ENCODE results near the gene PHETA2. TPM values are rescaled to one million over a fixed set of nuclear protein-coding genes. Genes with fewer than 3 reads are reported as not detected.
"Not testable (repeated sequence)": the region's sequence is repeated elsewhere in the genome, so short reads cannot be mapped to it uniquely, and the experiment has no call there.

PHETA2 gene
- total and polyA plus RNA-seq, 5 donors, result 6.4 to 11.5 (median 7.6) TPM

DNA sequence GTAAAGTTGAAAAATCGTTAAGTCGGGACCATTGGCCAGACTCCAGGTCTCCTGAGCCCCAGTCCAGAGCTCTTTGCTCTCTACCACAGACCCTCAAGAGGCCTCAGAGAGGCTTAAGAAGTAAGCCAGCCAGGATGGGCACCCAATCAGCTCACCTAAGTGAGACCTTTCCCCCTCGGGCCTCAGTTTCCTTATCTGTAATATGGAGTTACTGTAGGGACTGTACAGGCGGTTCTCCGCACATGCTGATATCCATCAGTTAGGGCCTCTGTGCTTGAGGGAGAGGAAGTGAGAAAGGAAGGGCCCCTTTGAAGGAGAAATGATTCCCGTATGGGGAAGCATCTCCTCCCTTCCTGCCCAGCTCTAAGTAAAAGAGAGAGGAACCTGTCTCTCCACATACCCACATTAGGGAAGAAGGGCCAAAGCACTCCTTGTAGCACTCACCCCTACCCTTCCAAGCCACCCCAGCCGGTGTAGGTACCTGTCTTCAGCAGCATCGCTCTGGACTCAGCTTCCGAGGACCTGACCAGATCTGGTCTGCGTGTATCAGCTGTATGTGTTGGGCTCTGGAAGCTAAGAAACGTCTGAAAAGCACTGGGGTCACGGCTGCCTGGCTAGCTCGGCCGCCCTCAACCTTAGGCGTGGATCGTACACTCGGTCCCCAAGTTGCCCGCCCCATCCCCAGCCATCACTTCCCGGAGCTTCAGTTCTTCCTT lies 4.1 kb upstream of the PHETA2 start:
- intact Hi-C loops (cut with DNase I), result no loop called here
- 20% methylated on average over 19 of the region's 19 CpGs for WGBS
- peak overlapping the region; percentile 85 for H3K27ac ChIP-seq (ENCODE audit: low read length)
- no peaks in the 10 kb centered on the region for H3K27me3 ChIP-seq (ENCODE audit: control insufficient read depth, insufficient read depth)
- DNase-seq, result no peak
- H3K4me1 ChIP-seq (ENCODE audit: control insufficient read depth, insufficient read depth, low read length), result no peaks in the 10 kb centered on the region
- peak overlapping the region; percentile 63 for H3K4me3 ChIP-seq (ENCODE audit: low read length)
- no peaks in the 10 kb centered on the region for H3K9me3 ChIP-seq (ENCODE audit: control insufficient read depth, low read length)
- ATAC-seq, result peak; percentile 1 to 7

DNA sequence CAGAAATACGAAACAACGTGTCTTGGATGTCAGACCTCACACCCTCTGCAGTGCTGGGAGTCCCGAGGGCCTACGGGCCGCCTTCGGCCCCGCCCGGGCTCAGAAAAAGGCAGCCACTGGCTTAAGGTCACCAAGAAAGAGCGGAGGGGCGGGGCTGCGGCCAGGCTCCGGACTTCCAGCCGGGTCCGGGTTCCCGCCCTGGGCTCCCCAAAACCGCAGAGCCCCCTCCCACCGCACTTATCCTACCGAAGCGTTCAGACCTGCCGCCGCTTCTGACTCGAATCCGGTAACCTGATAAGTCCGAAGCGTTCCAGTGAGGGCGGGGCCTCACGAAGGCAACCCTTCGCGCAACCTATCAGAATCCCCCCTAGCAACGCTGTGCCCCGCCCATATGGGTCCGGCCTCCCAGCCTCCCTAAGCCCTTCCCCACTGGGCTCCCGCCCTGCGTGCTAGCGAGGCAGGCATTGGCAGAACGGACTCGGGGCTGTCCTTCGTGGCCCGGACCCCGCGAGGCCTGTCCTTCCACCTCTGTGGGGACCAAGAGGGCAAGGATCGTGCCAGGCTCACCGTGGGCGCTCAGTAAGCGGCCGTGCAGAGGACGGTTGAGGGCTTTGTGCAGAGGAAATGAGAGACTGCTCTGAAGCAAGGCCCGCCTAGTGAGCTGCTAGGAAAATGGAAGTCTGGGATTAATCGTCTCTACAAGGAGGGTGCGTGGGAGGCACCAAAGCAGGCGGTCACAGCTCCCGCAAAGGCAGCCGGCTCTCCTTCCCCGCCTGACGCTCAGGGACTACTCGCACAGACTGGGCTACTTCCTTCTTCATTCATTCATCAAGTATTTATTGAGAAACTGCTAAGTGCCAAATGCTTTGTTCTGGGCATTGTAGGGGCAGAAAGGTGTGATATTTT lies 3.3 kb upstream of the PHETA2 start, which contains the start of gene NAGA:
Gene NAGA, minus strand, starts transcription at position 296 of the 906 bp plus-strand sequence. CDS start 515 bp downstream, outside the sequence.
- under 1% methylated on average over 56 of the region's 56 CpGs for WGBS
- peak; percentile 96 for ATAC-seq
- intact Hi-C loops (cut with DNase I), result no loop called here

DNA sequence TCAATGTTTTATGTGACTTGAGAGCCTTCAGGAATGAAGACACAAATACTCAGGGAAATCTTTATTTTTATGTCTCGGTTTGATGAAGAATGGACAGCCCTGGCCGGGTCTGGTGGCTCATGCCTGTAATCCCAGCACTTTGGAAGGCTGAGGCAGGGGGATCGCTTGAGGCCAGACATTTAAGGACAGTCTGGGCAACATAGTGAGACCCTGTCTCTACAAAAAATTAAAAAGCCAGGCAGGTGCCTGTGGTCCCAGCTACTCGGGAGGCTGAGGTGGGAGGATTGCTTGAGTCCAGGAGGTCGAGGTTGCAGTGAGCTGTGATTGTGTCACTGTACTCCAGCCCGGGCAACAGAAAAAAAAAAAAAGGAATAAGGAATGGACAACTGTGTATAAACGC lies 2.5 kb upstream of the PHETA2 start:
- ATAC-seq; H3K4me3 ChIP-seq (ENCODE audit: low read length); H3K27ac ChIP-seq (ENCODE audit: low read length); H3K4me1 ChIP-seq (ENCODE audit: control insufficient read depth, insufficient read depth, low read length); intact Hi-C loops (cut with DNase I); DNase-seq; H3K9me3 ChIP-seq (ENCODE audit: control insufficient read depth, low read length); H3K27me3 ChIP-seq (ENCODE audit: control insufficient read depth, insufficient read depth): not testable (repeated sequence)
- 69% methylated on average over 7 of the region's 7 CpGs for WGBS

More for the DNA sequence above, 3.3 kb upstream of the PHETA2 start, which contains the start of gene NAGA:
- H3K4me1 ChIP-seq (ENCODE audit: control insufficient read depth, insufficient read depth, low read length), result no peaks in the 10 kb centered on the region
- no peaks in the 10 kb centered on the region for H3K27me3 ChIP-seq (ENCODE audit: control insufficient read depth, insufficient read depth)
- no peaks in the 10 kb centered on the region for H3K9me3 ChIP-seq (ENCODE audit: control insufficient read depth, low read length)
- H3K27ac ChIP-seq (ENCODE audit: low read length), result peak within 1 kb of the TSS; percentile 85
- DNase-seq, result peak; percentile 97 to 99 (median 98)
- H3K4me3 ChIP-seq (ENCODE audit: low read length), result peak within 1 kb of the TSS; percentile 63

DNA sequence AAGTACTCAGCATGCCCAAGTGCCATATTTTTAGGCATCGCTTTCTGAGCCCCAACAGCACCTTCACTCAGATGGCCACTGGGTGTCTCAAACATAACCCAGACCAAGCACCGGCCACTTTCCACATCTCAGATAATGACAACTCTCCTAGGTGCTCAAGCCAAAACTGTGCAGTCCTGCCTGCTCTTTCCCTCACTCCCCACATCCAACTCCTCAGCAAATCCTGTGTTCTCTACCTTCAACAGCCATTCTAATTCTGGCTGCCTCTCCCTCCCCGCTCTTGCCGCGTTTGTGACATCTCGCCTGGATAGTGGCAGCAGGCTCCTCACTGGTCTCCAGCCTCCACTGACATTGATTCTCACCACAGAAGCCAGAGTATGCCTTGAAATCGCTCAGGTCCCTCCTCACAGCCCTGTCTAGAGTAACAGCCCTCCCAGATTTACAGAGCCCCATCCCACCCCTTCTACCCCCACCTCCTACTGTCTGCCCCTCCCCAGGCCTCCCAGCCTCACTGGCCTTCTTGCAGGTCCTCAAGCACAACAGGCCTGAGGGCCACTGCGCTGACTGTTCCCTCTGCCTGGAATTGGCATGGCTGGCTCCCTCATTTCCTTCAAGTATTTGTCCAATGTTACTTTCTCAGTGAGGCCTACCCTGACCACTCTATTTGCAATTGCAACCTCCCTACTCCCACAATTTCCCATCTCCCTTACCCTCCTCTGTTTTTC lies 1.3 kb upstream of the PHETA2 start:
- intact Hi-C loops (cut with DNase I), result no loop called here
- H3K9me3 ChIP-seq (ENCODE audit: control insufficient read depth, low read length), result no peaks in the 10 kb centered on the region
- H3K4me1 ChIP-seq (ENCODE audit: control insufficient read depth, insufficient read depth, low read length), result no peaks in the 10 kb centered on the region
- no peak for ATAC-seq
- H3K4me3 ChIP-seq (ENCODE audit: low read length), result no peak overlapping the region
- no peaks in the 10 kb centered on the region for H3K27me3 ChIP-seq (ENCODE audit: control insufficient read depth, insufficient read depth)
- no peak overlapping the region for H3K27ac ChIP-seq (ENCODE audit: low read length)
- peak in 1 of 3 donors; percentile 41 for DNase-seq
- WGBS, result 77% methylated on average over 8 of the region's 8 CpGs

DNA sequence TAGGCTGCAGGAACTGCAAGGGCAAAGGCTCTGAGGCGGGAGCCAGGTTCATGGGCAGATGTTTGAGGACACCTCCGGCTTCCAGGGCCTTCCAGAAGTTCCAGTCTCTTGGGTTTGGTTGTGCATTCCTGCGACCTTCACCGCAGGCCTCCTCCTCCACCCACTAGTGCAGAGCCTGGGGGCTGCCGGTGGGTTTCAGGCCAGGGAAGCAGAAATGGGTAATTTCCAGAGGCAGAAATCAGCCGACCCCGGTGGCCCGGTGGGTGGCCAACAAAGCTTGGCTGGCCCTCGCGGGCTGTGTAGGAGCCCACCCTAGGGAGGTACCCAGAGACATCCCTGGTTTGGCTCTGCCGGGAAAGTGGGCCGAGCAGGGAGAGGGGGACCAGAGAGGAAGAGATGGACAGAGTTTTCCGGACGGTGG lies 417 bp upstream of the PHETA2 start:
- no peaks in the 10 kb centered on the region for H3K27me3 ChIP-seq (ENCODE audit: control insufficient read depth, insufficient read depth)
- peaks cover 4% of the 10 kb centered on the region for H3K4me1 ChIP-seq (ENCODE audit: control insufficient read depth, insufficient read depth, low read length)
- peak overlapping the region; percentile 67 for H3K4me3 ChIP-seq (ENCODE audit: low read length)
- H3K27ac ChIP-seq (ENCODE audit: low read length), result no peak overlapping the region
- no peak for ATAC-seq
- intact Hi-C loops (cut with DNase I), result no loop called here
- no peak for DNase-seq
- H3K9me3 ChIP-seq (ENCODE audit: control insufficient read depth, low read length), result no peaks in the 10 kb centered on the region
- WGBS, result 55% methylated on average over 14 of the region's 14 CpGs

DNA sequence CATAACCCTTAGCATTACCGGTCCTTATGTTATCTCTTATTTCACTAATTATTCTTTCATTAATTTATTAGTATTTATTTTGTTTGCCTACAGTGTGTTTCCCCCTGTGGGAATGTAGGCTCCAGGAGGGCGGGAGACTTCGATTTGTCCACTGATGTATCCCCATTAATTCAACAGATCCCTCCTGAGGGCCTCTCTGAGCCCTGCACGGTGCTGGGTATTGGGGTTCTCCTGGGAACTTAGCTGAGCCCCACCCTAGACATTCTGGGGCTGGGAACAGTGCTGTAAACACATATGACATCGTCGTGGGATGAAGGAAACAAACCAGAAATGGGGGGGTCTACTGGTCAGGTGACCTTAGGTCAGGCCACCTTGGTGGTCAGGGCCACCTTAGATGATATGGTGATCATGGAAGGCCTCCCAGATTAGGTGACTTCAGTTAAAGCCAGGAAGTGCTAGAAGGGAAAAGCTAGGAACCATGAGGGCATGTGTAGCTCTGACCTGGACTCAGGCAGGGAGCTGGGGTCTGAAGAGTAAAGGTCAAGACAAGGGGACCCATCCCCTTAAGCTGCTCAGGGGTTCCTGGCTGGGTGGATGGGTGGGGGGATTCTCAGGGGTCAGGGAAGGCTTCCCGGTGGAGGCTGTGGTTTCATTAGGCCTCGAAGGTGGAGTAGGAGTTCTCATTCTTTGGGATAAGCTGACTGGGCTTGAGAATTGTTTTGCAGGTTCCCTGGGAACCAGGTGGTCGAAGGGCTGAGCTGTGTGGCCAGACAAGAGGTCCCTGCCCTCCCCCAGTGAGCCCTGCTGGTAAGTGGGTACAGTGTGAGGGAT lies 1.0 kb downstream of the PHETA2 start:
- no peaks in the 10 kb centered on the region for H3K9me3 ChIP-seq (ENCODE audit: control insufficient read depth, low read length)
- peaks cover 5% of the 10 kb centered on the region for H3K4me1 ChIP-seq (ENCODE audit: control insufficient read depth, insufficient read depth, low read length)
- peak overlapping the region; percentile 69 for H3K27ac ChIP-seq (ENCODE audit: low read length)
- ATAC-seq (no peak), DNase-seq (no peak)
- 59% methylated on average over 9 of the region's 9 CpGs for WGBS
- H3K27me3 ChIP-seq (ENCODE audit: control insufficient read depth, insufficient read depth), result no peaks in the 10 kb centered on the region
- peak overlapping the region; percentile 67 for H3K4me3 ChIP-seq (ENCODE audit: low read length)
- intact Hi-C loops (cut with DNase I), result no loop called here

DNA sequence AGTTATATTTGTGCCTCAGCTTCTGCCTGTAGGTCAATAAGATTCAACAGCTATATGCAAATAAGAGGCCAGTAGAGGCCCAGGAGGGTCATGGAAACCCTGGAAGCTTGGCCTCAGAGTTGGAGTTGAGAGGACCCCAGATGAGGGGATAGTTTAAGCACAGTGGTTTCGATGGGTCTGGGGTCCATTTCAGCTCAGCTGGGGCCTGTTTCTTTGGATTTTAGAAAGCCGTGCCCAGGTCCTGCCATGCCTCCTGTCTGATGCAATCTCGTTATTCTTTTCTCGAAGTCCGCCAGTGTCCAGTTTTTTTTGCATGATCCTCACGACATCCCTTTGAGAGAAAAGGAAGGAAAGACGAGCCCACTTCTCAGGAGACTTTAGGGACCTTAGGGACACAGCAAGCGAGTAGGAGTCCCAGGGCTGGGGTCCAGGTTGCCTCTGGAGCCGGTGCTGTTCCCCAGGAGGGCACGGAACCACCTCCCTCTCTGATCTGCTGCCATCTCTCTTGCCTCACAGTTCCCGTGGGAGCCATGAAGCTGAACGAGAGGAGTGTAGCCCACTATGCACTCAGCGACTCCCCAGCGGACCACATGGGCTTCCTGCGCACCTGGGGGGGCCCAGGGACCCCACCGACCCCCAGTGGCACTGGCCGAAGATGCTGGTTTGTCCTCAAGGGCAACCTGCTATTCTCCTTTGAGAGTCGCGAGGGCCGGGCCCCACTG lies 2.9 kb downstream of the PHETA2 start:
- Histone ChIP-seq H3K4me3 (ENCODE audit: low read length) (no peak overlapping the region), H3K9me3 (ENCODE audit: control insufficient read depth, low read length) (no peaks in the 10 kb centered on the region), H3K27ac (ENCODE audit: low read length) (no peak overlapping the region), H3K4me1 (ENCODE audit: control insufficient read depth, insufficient read depth, low read length) (peaks cover 8% of the 10 kb centered on the region), H3K27me3 (ENCODE audit: control insufficient read depth, insufficient read depth) (no peaks in the 10 kb centered on the region)
- intact Hi-C loops (cut with DNase I), result no loop called here
- 90% methylated on average over 20 of the region's 20 CpGs for WGBS
- peak in 1 of 3 donors; percentile 58 for DNase-seq
- ATAC-seq, result no peak

DNA sequence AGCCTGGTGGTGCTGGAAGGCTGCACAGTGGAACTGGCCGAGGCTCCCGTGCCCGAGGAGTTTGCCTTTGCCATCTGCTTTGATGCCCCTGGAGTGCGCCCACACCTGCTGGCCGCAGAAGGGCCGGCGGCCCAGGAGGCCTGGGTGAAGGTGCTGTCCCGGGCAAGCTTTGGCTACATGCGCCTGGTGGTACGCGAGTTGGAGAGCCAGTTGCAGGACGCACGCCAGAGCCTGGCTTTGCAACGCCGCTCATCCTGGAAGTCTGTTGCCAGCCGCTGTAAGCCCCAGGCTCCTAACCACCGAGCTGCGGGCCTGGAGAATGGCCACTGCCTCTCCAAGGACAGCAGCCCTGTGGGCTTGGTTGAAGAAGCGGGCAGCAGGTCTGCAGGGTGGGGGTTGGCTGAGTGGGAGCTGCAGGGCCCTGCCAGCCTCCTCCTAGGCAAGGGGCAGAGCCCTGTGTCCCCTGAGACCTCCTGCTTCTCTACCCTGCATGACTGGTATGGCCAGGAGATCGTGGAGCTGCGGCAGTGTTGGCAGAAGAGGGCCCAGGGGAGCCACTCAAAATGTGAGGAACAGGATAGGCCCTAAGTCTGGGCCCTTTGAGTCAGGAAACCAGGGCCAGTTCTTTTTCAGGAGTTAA lies 3.6 kb downstream of the PHETA2 start:
- ATAC-seq (no peak), DNase-seq (peak in 2 of 3 donors; percentile 61 to 63)
- H3K27me3 ChIP-seq (ENCODE audit: control insufficient read depth, insufficient read depth), result no peaks in the 10 kb centered on the region
- peaks cover 9% of the 10 kb centered on the region for H3K4me1 ChIP-seq (ENCODE audit: control insufficient read depth, insufficient read depth, low read length)
- no peak overlapping the region for H3K27ac ChIP-seq (ENCODE audit: low read length)
- H3K4me3 ChIP-seq (ENCODE audit: low read length), result no peak overlapping the region
- intact Hi-C loops (cut with DNase I), result no loop called here
- H3K9me3 ChIP-seq (ENCODE audit: control insufficient read depth, low read length), result no peaks in the 10 kb centered on the region
- 88% methylated on average over 21 of the region's 21 CpGs for WGBS

DNA sequence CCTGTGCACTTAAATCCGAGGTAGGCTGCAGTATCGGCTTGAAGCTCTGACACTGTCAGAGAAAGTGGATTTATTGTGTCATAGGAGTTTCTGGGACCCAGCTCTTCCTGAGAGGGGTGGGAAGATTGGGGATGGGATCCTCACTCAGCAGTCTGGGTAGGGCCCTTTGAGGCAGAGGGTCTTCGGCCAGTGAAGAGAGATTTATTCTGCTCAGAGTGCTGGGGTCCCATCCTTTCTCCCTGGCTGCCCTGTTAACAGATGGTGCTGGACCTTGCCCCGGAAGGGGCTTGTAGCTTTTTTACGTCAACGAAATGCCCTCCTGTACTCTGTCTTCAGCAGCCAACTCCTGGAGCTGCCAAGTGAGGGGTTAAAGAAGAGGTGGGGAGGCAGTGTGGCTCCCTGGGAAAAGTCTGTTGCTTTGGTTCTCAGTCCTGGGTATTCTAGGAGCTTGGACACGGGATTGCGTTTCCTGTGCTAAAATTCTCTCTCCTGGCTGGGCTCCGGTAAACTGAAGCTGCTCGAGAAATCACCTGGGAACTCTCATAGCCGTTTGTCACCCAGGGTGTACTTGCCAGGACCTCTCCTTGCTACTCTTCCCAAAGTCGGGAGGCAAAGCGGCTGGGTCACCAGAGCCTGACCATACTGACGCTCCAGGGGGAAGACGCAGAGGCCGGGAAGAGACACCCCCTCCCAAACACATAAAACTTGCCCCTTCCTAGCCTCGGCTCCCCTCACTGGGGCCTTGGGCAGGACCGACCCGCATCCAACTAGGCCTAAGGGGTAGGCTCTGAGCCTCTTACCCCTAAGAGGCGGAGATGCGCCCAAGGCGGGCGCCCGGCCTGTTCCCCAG lies 4.6 kb downstream of the PHETA2 start:
- Histone ChIP-seq H3K27ac (ENCODE audit: low read length) (peak overlapping the region; percentile 99), H3K9me3 (ENCODE audit: control insufficient read depth, low read length) (no peaks in the 10 kb centered on the region), H3K4me3 (ENCODE audit: low read length) (peak overlapping the region; percentile 33), H3K4me1 (ENCODE audit: control insufficient read depth, insufficient read depth, low read length) (peaks cover 9% of the 10 kb centered on the region), H3K27me3 (ENCODE audit: control insufficient read depth, insufficient read depth) (no peaks in the 10 kb centered on the region)
- 24% methylated on average over 24 of the region's 24 CpGs for WGBS
- intact Hi-C loops (cut with DNase I), result no loop called here
- DNase-seq (no peak), ATAC-seq (peak; percentile 27 to 34)
